Gastrocnemius medialis (tissue), 4 donors: ENCODE data around the gene KRT17.

ENCODE experiments used
- CTCF ChIP-seq, 5 experiments: fragments of 450-650 bp in 3 of 5; fragments of 200-600 bp in 2 of 5; sonication (generic) in 2 of 5; IDR thresholded peaks in 4 of 5; conservative IDR thresholded peaks in 1 of 5; 1 replicate in 4 of 5; 2 replicates in 1 of 5; pipeline ENCODE4 v1.5.1; 2016 to 2019; ENCODE audit warnings: antibody characterized with exemption in 5 of 5, mild to moderate bottlenecking in 3 of 5, moderate library complexity in 3 of 5
- POLR2A ChIP-seq, 2 donors: fragments of 450-650 bp; IDR thresholded peaks; one replicate each; pipeline ENCODE4 v1.6.1; 2017; ENCODE audit warnings: antibody characterized with exemption in 2 of 2, mild to moderate bottlenecking in 2 of 2, moderate library complexity in 2 of 2

GRCh38 chr17:41648411-41649195, 24.2 kb upstream of the KRT17 start:
- TF ChIP-seq CTCF (IDR thresholded peaks at IDR 0.05 in 4 of 5, conservative IDR thresholded peaks at IDR 0.05 in 1 of 5): peak; percentile 82 to 95 (median 91)
- no peak for TF ChIP-seq POLR2A (IDR thresholded peaks at IDR 0.05)
